ENCODE data around the gene IGF2BP2. TPM values are rescaled to one million over a fixed set of nuclear protein-coding genes. Genes with fewer than 3 reads are reported as not detected.
"Not testable (repeated sequence)": the region's sequence is repeated elsewhere in the genome, so short reads cannot be mapped to it uniquely, and the experiment has no call there.

The IGF2BP2 gene
- total and polyA plus RNA-seq, 10 donors: 1.1 to 21.1 (median 12.0) TPM

DNA sequence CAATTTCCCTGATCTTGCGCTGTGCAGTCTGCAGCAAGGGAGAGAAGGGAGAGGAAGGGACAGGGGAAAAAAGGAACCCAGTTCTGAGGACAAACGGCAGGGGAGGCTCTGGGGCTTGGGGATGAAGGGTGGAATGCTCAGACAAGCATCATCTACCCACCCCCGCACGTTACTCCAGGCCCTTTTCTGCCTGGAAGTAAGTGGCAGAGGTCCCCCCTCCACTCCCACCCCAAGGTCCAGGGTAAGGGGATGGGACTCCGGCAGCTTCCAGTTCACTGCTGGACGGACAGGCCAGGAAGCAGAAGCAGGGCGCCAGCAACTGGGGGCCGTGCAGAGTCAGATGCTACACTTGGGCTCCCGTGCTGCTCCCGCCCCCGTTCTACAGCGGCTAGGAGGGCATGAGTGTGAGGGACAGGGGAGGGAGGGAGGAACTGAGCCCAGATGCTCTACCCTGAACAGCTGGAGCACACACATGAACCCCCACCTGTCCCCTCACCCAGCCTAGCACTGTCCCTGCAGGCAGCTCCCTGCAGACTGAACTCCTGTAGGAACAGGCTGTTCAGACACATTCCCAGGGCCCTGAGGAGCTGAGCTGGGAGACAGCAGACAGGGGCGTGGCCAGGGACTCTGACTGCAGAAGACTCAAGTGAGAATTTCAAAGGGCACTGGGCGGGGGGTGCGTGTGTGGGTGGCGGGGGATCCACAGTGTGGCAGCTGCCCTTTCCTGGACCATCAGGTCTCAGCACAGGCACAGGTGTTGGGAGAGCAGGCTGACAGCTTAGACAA is 179.1 kb downstream of the IGF2BP2 start:
- Histone ChIP-seq H3K9me3 (no peaks in the 10 kb centered on the region), H3K27ac (no peak overlapping the region), H3K36me3 (peaks cover 0 to 29% (median 0%) of the 10 kb centered on the region in 6 donors), H3K4me3 (no peak overlapping the region), H3K27me3 (replicated peaks in 1 of 7) (no peaks in the 10 kb centered on the region), H3K4me1 (peaks cover 0 to 8% (median 0%) of the 10 kb centered on the region in 6 donors)
- TF ChIP-seq POLR2AphosphoS5 (IDR thresholded peaks at IDR 0.05) (no peak), POLR2A (IDR thresholded peaks at IDR 0.05) (no peak)
- TF ChIP-seq, protein P1, sequence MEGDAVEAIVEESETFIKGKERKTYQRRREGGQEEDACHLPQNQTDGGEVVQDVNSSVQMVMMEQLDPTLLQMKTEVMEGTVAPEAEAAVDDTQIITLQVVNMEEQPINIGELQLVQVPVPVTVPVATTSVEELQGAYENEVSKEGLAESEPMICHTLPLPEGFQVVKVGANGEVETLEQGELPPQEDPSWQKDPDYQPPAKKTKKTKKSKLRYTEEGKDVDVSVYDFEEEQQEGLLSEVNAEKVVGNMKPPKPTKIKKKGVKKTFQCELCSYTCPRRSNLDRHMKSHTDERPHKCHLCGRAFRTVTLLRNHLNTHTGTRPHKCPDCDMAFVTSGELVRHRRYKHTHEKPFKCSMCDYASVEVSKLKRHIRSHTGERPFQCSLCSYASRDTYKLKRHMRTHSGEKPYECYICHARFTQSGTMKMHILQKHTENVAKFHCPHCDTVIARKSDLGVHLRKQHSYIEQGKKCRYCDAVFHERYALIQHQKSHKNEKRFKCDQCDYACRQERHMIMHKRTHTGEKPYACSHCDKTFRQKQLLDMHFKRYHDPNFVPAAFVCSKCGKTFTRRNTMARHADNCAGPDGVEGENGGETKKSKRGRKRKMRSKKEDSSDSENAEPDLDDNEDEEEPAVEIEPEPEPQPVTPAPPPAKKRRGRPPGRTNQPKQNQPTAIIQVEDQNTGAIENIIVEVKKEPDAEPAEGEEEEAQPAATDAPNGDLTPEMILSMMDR (IDR thresholded peaks at IDR 0.05 in 8 of 11, conservative IDR thresholded peaks at IDR 0.05 in 3 of 11): no peak
- 83 to 88% (median 87%) methylated on average over 15 to 16 of the region's 16 CpGs for whole genome bisulfite sequencing, 5 donors
- intact Hi-C loops (cut with DNase I; ENCODE audit: low total_unique reads): no loop called here
- no peak for DNase-seq

DNA sequence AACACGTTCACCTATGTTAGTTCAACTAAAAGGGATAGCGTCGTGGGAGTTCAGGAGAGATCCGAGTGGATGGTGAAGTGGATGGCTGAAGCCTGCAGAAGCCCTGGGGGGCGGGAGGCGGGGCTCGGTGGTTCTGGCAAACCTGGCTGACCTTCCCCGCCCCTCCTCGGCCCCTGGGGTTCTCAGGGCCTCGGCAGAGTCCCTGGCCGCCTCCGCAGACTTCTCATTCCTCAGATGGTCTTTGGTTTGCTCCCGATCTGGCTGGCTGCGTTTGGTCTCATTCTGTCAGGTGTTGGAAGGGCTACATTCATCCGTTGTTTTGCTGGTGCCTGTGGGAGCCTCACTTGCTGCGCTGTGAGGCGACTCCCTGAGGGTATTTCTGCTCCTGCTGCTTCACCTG is 179.7 kb downstream of the IGF2BP2 start:
- intact Hi-C loops (cut with DNase I; ENCODE audit: low total_unique reads): not testable (repeated sequence)
- peaks cover 0 to 29% (median 0%) of the 10 kb centered on the region in 6 donors for H3K36me3 ChIP-seq

DNA sequence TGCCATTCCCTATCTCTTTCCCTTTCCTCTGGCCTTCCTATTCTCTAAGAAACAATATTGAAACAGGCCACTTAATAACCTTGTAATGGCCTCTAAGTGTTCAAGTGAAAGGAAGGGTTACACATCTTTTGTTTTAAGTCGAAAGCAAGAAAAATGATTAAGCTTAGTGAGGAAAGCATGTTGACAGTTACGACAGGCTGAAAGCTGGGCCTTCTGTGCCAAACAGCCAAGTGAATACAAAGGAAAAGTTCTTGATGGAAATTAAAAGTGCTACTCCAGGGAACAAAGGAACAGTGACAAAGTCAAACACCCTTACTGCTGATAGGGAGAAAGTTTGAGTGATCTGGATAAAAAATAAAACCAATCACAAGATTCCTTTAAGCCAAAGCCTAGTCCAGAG is 184.5 kb downstream of the IGF2BP2 start:
- no peak overlapping the region for H3K27ac ChIP-seq
- TF ChIP-seq POLR2AphosphoS5 (IDR thresholded peaks at IDR 0.05) (no peak), POLR2A (IDR thresholded peaks at IDR 0.05) (no peak)
- TF ChIP-seq, protein P1 (IDR thresholded peaks at IDR 0.05 in 8 of 11, conservative IDR thresholded peaks at IDR 0.05 in 3 of 11): no peak

More for the DNA sequence above, 179.7 kb downstream of the IGF2BP2 start:
- H3K4me1 ChIP-seq; H3K27me3 ChIP-seq (replicated peaks in 1 of 7); H3K9me3 ChIP-seq; DNase-seq; H3K4me3 ChIP-seq; H3K27ac ChIP-seq: not testable (repeated sequence)
- 87 to 93% (median 91%) methylated on average over 17 of the region's 17 CpGs for WGBS, 5 donors

DNA sequence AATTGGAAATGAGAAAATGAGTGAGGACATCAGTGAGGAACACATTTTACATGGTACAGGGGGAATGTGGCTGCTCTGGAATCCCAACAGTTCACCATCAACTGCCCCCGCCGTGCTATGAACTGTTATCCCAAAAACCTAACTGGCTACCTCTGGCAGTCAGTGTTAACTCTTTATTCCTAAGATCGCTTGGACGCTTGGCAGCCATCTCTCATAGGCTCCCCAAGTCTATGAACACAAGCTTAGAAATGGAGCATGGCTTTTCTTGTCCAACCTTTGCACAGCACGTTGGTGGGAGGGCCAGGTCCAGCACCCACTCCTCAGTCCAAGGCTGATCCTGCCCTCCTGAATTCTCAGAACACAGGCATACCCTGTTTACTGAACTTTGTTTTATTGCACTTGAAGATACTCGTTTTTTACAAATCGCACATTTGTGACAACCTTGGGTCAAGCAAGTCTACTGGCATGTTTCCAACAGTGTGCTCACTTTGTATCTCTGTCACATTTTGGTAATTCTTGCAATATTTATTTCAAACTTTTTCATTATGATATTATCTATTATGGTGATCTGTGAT is 185.1 kb downstream of the IGF2BP2 start:
- intact Hi-C loops (cut with DNase I; ENCODE audit: low total_unique reads): no loop called here
- peaks cover 0 to 3% (median 0%) of the 10 kb centered on the region in 6 donors for H3K36me3 ChIP-seq
- H3K4me3 ChIP-seq: no peak overlapping the region
- no peak for DNase-seq
- no peaks in the 10 kb centered on the region for H3K9me3 ChIP-seq
- H3K27ac ChIP-seq: no peak overlapping the region
- no peak for TF ChIP-seq POLR2AphosphoS5 (IDR thresholded peaks at IDR 0.05)
- no peaks in the 10 kb centered on the region for H3K27me3 ChIP-seq (replicated peaks in 1 of 7)
- WGBS, 5 donors: 63 to 86% (median 82%) methylated on average over 7 of the region's 7 CpGs
- no peaks in the 10 kb centered on the region for H3K4me1 ChIP-seq

More for the DNA sequence above, 184.5 kb downstream of the IGF2BP2 start:
- Histone ChIP-seq H3K9me3 (no peaks in the 10 kb centered on the region), H3K4me1 (no peaks in the 10 kb centered on the region), H3K36me3 (peaks cover 0 to 8% (median 0%) of the 10 kb centered on the region in 6 donors), H3K4me3 (no peak overlapping the region), H3K27me3 (replicated peaks in 1 of 7) (no peaks in the 10 kb centered on the region)
- intact Hi-C loops (cut with DNase I; ENCODE audit: low total_unique reads): no loop called here
- DNase-seq: no peak
- 60 to 82% (median 78%) methylated on average over 2 of the region's 2 CpGs for WGBS, 5 donors

DNA sequence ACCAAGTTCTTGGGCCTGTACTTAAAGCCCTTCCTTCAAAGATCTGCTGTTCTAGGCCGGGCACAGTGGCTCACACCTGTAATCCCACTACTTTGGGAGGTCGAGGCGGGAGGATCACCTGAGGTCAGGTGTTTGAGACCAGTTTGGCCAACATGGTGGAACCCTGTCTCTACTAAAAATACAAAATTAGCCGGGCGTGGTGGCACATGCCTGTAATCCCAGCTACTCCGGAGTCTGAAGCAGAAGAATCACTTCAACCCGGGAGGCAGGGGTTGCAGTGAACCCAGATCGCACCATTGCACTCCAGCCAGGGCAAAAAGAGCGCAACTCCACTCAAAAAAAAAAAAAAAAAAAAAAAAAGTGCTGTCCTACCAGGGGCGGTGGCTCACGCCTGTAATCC is 186.2 kb downstream of the IGF2BP2 start:
- H3K27ac ChIP-seq; H3K4me3 ChIP-seq; H3K27me3 ChIP-seq (replicated peaks in 1 of 7); intact Hi-C loops (cut with DNase I; ENCODE audit: low total_unique reads); DNase-seq; H3K36me3 ChIP-seq; H3K9me3 ChIP-seq; H3K4me1 ChIP-seq: not testable (repeated sequence)
- 90 to 98% (median 95%) methylated on average over 10 to 11 of the region's 11 CpGs for WGBS, 5 donors
